ENCODE data around the gene SYCP2.

The SYCP2 gene

DNA sequence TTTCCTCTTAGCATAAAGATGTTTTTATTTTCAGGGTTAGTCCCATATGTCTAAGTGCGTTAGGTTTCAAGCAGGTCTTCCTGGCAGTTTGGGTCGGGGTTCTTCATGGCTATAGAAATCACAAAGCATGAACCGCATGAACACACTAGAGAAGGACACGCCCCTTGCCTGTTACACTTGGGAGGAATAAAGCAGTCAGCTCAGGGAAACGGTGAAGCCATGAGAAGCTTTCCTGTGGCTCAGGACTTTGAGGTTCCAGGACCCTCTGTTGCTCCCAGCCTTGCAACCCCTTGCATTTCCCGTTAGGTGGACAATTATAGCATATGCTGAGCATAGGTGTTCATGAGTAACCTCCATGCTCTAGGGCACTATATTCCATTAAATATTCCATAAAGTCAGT is 96.7 kb downstream of the SYCP2 start:
- TF ChIP-seq CTCF (IDR thresholded peaks at IDR 0.05; ENCODE audit: insufficient read depth, missing control alignments) = no peak
- DNase-seq (ENCODE audit: insufficient read length, low spot score) (no peak), FAIRE-seq (no peak)

DNA sequence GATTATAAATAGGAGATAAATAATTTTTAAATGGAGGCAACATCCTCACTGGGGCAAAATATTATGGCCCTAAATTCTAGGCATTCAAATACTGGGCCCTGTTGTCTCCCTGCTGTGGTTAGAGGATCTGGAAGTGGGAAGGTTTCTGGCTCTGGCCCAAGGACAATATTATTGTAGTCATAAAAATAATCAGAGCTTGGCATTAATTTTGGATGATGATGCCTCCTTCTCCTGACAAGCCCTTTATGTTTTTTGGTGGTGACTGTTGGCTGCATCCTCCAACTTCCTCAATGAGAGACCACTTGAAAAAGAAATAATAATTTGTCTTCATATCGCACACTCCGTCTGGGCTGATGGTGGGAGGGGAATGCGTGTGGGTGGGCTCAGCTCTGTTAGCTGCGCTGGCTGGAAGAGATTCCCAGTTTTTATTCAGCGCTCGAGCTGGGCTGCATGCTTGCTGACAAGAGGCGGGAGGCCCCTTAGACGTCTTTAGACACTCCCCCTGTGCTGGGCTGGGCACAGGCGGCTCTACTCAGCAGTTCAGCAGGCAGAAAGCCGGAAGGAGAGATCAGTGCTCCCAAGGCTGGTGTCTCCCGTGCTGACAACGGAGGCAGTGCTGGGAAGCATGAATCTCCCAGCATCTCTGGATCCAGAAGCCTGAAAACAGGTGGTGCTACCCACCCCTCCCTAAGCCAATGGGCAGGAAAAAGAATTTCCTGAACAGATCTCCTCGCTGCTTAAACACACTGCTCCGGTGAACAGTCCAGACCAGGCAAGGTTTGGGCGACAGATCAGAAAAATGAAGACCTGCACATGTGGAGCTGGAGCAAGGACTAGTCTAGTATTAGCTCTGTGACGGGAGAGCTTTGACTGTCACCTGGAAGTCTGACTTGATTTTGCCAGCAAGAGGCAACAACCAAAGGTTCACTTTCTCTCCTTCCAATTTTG is 97.7 kb downstream of the SYCP2 start:
- TF ChIP-seq CTCF (IDR thresholded peaks at IDR 0.05; ENCODE audit: insufficient read depth, missing control alignments) = no peak
- FAIRE-seq = no peak
- DNase-seq (ENCODE audit: insufficient read length, low spot score) = no peak

GRCh38 chr20:59835057-59835447 is 98.4 kb downstream of the SYCP2 start:
- TF ChIP-seq CTCF (IDR thresholded peaks at IDR 0.05; ENCODE audit: insufficient read depth, missing control alignments) = no peak
- DNase-seq (ENCODE audit: insufficient read length, low spot score) = no peak
- no peak for FAIRE-seq

GRCh38 chr20:59832406-59833363 is 100.8 kb downstream of the SYCP2 start:
- FAIRE-seq (no peak), DNase-seq (ENCODE audit: insufficient read length, low spot score) (no peak)
- TF ChIP-seq CTCF (IDR thresholded peaks at IDR 0.05; ENCODE audit: insufficient read depth, missing control alignments) = no peak

DNA sequence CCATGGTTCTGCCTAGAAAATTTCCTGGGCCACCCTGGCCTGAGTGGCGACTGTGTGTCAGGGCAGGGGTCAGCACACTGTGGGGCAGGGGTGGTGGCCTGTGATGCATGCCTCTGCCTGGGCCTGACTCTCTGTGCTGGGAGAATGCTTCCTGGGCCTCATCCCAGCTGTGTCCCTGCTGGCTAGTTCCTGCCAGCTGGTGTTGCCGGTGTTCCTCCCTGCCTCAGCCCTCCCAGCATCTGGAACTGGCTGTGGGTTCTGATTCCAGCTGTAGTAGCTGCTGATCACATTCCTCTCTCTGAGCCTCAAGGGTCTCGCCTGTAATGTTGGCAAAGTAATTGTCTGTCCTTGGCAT is 101.5 kb downstream of the SYCP2 start:
- TF ChIP-seq CTCF (IDR thresholded peaks at IDR 0.05; ENCODE audit: insufficient read depth, missing control alignments) = no peak
- DNase-seq (ENCODE audit: insufficient read length, low spot score) (no peak), FAIRE-seq (no peak)

DNA sequence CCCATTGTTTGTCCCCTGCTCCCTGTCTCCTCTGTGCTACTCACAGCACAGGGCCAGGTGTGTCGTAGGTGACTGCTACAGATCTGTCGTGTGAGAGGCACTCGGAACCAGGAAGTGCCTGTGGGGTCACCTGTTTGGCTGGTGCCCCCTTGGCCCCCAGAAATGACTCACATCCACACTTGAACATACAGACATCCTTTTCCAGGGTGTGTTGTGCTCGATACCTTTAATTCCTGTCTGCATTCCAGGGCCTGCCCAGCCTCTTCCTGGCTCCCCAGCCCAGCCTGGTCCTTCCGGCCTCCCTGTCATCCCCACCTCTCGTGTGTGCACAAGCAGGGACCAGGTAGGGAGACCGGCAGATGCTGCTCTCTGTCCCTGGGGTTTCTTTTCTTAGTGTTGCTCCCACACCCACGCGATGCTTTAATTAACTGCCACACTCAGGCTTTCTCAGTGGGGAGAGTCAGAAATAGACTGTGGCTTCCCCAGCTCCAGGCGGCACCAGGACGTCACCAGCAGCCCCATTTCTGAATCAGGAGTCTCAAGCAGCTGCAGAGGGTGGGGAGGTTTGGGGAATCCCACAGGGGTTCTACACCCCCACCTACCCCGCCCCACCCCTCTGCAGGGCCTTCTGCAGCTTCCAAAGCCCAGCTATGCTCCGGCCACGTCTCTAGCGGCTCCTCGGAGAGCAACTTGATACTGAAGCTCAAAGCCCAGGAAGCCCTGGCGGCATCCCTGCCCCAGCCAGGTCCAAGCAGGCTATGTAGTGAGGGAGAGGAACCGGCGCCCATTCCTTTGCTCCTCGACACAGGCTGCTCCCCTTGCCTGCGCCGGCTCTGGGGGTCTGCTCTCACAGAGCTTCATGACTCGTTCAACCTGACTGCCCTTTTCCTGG is 102.2 kb downstream of the SYCP2 start:
- DNase-seq (ENCODE audit: insufficient read length, low spot score) (no peak), FAIRE-seq (no peak)
- TF ChIP-seq CTCF (IDR thresholded peaks at IDR 0.05; ENCODE audit: insufficient read depth, missing control alignments) = no peak

Data from D721Med (cell line).